Natural killer cell treated with Interleukin-12 subunit alpha and Interleukin-12 subunit beta and Interleukin-15 and Interleukin-18, amount 100 ng/mL, for 72 hours (primary cell): ENCODE data around the gene DNAJC17. TPM values are rescaled to one million over a fixed set of nuclear protein-coding genes. Genes with fewer than 3 reads are reported as not detected.

Experiments used
- ATAC-seq, 2 donors: fragments of 150-1000 bp; cut with Tn5 transposase in 1 of 2; sonication (Bioruptor Pico), chemical (Tn5 transposase) in 1 of 2; 2 replicates each; pipeline ENCODE4 v1.10.0; 2021
- DNase-seq: peaks from one replicate; pipeline ENCODE4 v3.0.0; 2022; ENCODE audit warnings: low spot score
- H3K27ac Mint-ChIP-seq, 2 donors: 1 replicate in 1 of 2; 2 replicates in 1 of 2; pipeline ENCODE4 v1.8.0; 2022; ENCODE audit warnings: mixed read lengths in 2 of 2, mild to moderate bottlenecking in 1 of 2, moderate library complexity in 1 of 2
- H3K27me3 Mint-ChIP-seq, 2 donors: 1 replicate in 1 of 2; 2 replicates in 1 of 2; pipeline ENCODE4 v1.8.0; 2022; ENCODE audit warnings: mixed read lengths in 2 of 2
- H3K36me3 Mint-ChIP-seq: one replicate; pipeline ENCODE4 v1.8.0; 2022; ENCODE audit warnings: mixed read lengths
- H3K4me1 Mint-ChIP-seq, 2 donors: 1 replicate in 1 of 2; 2 replicates in 1 of 2; pipeline ENCODE4 v1.8.0; 2022; ENCODE audit warnings: low read depth in 2 of 2, mixed read lengths in 2 of 2, mild to moderate bottlenecking in 1 of 2
- H3K4me3 Mint-ChIP-seq: one replicate; pipeline ENCODE4 v1.8.0; 2022; ENCODE audit warnings: mixed read lengths
- H3K9me3 Mint-ChIP-seq: 2 replicates; pipeline ENCODE4 v1.8.0; 2022; ENCODE audit warnings: mixed read lengths
- total RNA-seq, 2 donors: library from RNA; stranded (reverse); gene quantifications; one replicate each; pipeline ENCODE4 v1.2.3, GENCODE V29; 2022

Gene DNAJC17, protein sequence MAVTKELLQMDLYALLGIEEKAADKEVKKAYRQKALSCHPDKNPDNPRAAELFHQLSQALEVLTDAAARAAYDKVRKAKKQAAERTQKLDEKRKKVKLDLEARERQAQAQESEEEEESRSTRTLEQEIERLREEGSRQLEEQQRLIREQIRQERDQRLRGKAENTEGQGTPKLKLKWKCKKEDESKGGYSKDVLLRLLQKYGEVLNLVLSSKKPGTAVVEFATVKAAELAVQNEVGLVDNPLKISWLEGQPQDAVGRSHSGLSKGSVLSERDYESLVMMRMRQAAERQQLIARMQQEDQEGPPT
- total RNA-seq: 10 to 100 TPM; 40.4 to 62.6 TPM

DNA sequence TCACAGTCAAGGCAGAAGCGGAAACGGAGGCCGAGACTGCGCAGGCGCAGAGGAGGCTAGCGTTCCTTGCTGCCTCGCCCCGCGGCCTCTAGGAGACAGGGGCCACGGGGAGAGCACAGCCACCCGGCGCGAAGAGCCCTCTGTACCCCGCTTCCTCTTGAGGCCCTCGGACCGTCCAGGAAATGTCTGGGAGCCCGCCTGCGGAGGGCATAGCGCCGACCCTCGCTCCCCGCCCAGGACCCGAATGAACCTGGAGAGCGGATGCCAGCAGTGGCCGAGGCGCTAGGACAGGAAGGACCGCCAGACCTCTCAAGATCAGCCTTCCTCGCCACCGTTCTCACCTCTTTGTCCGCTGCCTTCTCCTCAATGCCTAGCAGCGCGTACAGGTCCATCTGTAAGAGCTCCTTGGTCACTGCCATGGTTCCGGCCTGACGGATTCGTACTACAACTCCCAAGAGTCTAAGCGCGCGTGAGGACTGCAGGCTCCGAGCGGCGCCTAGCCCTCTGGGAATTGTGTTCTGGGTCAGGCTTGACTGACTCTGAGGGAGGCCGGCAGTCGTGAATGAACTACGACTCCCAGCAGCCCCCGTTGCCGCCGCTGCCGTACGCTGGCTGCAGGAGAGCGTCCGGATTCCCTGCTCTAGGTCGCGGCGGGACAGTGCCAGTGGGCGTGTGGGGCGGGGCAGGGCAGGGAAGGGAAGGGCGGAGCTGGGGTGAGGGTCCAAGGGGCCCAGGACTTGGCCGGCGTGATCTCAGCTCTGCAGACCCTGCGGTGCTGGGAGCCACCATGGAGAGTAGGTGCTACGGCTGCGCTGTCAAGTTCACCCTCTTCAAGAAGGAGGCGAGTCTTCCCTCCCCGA is at the start of gene DNAJC17, which contains the start of gene ZFYVE19:
DNAJC17 (minus strand) TSS at position 446 of the 860 bp plus-strand sequence; CDS start at position 419, 27 bp downstream.
ZFYVE19 (plus strand) TSS at position 62 of the 860 bp plus-strand sequence; CDS start at position 563, 501 bp downstream.
- ATAC-seq (peak; percentile 99), DNase-seq (peak; percentile 97)
- Mint-ChIP-seq H3K36me3 (no peaks in the 10 kb centered on the region), H3K4me3 (peak within 1 kb of the TSS; percentile 100), H3K9me3 (no peaks in the 10 kb centered on the region), H3K27ac (peak within 1 kb of the TSS; percentile 98 to 99), H3K27me3 (no peaks in the 10 kb centered on the region), H3K4me1 (peaks cover 18 to 25% of the 10 kb centered on the region in 2 donors)

DNA sequence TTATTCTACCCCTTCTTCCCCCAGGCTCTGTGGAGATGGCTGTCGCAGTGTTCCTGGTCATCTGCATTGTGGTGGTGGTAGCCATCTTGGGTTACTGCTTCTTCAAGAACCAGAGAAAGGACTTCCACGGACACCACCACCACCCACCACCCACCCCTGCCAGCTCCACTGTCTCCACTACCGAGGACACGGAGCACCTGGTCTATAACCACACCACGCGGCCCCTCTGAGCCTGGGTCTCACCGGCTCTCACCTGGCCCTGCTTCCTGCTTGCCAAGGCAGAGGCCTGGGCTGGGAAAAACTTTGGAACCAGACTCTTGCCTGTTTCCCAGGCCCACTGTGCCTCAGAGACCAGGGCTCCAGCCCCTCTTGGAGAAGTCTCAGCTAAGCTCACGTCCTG is 49.5 kb upstream of the DNAJC17 start:
- no peaks in the 10 kb centered on the region for H3K9me3 Mint-ChIP-seq
- H3K27ac Mint-ChIP-seq: no peak overlapping the region
- ATAC-seq (no peak), DNase-seq (no peak)
- peaks cover 0 to 13% of the 10 kb centered on the region in 2 donors for H3K27me3 Mint-ChIP-seq
- H3K4me1 Mint-ChIP-seq: peaks cover 5 to 7% of the 10 kb centered on the region in 2 donors
- no peaks in the 10 kb centered on the region for H3K36me3 Mint-ChIP-seq
- H3K4me3 Mint-ChIP-seq: no peak overlapping the region

DNA sequence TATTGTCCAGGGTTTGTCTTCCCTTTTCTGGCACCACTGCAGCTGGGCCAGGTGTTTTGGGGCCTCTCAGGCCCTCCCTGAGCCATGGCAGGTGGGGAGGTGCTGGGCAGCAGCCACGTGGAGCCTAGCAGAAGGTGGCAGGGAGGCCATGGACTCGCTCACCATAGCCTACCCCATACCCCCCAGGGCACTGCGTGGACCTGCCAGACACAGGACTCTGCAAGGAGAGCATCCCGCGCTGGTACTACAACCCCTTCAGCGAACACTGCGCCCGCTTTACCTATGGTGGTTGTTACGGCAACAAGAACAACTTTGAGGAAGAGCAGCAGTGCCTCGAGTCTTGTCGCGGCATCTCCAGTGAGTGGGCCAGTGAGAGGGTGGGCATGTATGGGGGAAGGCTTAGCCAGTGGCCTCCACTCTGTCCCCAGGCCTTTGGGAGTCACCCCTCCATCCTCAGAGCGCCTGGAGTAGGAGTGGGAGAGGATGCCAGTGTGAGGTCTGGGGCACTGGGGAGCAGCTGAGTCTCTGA is 48.5 kb upstream of the DNAJC17 start:
- peaks cover 0 to 17% of the 10 kb centered on the region in 2 donors for H3K27me3 Mint-ChIP-seq
- H3K4me1 Mint-ChIP-seq: peaks cover 5 to 7% of the 10 kb centered on the region in 2 donors
- no peaks in the 10 kb centered on the region for H3K9me3 Mint-ChIP-seq
- DNase-seq (no peak), ATAC-seq (no peak)
- H3K4me3 Mint-ChIP-seq: no peak overlapping the region
- H3K36me3 Mint-ChIP-seq: no peaks in the 10 kb centered on the region
- no peak overlapping the region for H3K27ac Mint-ChIP-seq

DNA sequence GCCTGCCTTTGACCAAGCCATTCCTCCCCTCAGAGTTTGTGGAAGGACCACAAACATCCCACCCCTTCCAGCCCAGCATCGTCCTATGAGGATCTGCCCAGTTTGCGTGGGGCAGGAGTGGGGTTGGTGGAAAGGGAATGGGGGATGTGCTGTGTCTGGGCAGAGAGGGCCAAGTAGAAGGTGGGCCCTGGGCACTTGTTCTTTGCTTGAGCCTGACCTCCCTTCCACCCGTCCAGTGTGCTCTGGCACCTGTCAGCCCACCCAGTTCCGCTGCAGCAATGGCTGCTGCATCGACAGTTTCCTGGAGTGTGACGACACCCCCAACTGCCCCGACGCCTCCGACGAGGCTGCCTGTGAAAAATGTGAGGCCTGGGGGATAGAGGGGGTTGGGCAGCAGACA is 46.9 kb upstream of the DNAJC17 start:
- H3K27me3 Mint-ChIP-seq: peaks cover 0 to 10% of the 10 kb centered on the region in 2 donors
- no peak for DNase-seq
- H3K4me3 Mint-ChIP-seq: no peak overlapping the region
- peaks cover 5 to 7% of the 10 kb centered on the region in 2 donors for H3K4me1 Mint-ChIP-seq
- no peaks in the 10 kb centered on the region for H3K36me3 Mint-ChIP-seq
- ATAC-seq: no peak
- H3K27ac Mint-ChIP-seq: no peak overlapping the region
- no peaks in the 10 kb centered on the region for H3K9me3 Mint-ChIP-seq

DNA sequence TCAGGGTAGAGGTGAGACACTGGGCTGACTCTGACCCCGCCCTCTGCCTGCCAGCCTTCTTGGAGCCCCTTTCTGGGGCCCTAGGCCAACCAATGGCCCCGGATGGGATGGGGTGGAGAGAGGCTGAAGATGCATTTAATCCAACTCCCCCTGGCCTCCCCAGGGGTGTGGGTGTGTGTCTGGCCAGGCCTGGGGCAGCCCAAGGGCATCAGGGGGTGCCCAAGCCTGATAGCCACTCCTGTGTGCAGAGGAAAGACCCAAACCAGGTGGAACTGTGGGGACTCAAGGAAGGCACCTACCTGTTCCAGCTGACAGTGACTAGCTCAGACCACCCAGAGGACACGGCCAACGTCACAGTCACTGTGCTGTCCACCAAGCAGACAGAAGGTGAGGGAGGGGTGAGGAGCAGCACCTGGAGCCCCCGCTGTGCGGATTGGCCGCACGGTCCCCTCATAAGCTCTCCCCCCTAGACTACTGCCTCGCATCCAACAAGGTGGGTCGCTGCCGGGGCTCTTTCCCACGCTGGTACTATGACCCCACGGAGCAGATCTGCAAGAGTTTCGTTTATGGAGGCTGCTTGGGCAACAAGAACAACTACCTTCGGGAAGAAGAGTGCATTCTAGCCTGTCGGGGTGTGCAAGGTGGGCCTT is 46.1 kb upstream of the DNAJC17 start:
- ATAC-seq: peak in 1 of 2 donors; percentile 8

DNA sequence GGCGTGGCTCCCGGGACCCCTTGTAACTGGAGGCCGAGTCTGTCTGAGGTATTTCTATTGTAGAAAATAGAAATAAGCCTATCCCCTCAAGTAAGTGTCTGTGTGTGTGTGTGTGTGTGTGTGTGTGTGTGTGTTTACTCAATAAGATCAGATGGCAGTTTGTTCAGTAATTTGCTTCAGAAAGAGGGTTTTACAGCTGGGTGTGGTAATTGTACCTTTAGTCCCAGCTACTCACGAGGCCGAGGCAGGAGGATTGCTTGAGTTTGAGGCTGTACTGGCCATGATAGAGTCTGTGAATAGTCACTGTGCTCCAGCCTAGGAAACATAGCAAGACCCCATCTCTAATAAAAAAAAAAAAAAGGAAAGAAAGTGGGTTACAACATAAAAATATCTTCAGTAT is 45.3 kb upstream of the DNAJC17 start:
- H3K36me3 Mint-ChIP-seq: no peaks in the 10 kb centered on the region
- H3K4me1 Mint-ChIP-seq: no peaks in the 10 kb centered on the region
- DNase-seq (no peak), ATAC-seq (no peak)
- no peaks in the 10 kb centered on the region for H3K9me3 Mint-ChIP-seq
- no peak overlapping the region for H3K4me3 Mint-ChIP-seq
- H3K27me3 Mint-ChIP-seq: peaks cover 0 to 9% of the 10 kb centered on the region in 2 donors
- no peak overlapping the region for H3K27ac Mint-ChIP-seq

More for the DNA sequence above, 46.1 kb upstream of the DNAJC17 start:
- H3K4me3 Mint-ChIP-seq: no peak overlapping the region
- no peak overlapping the region for H3K27ac Mint-ChIP-seq
- no peaks in the 10 kb centered on the region for H3K9me3 Mint-ChIP-seq
- H3K27me3 Mint-ChIP-seq: peaks cover 0 to 6% of the 10 kb centered on the region in 2 donors
- no peak for DNase-seq
- peaks cover 0 to 3% of the 10 kb centered on the region in 2 donors for H3K4me1 Mint-ChIP-seq
- H3K36me3 Mint-ChIP-seq: no peaks in the 10 kb centered on the region

DNA sequence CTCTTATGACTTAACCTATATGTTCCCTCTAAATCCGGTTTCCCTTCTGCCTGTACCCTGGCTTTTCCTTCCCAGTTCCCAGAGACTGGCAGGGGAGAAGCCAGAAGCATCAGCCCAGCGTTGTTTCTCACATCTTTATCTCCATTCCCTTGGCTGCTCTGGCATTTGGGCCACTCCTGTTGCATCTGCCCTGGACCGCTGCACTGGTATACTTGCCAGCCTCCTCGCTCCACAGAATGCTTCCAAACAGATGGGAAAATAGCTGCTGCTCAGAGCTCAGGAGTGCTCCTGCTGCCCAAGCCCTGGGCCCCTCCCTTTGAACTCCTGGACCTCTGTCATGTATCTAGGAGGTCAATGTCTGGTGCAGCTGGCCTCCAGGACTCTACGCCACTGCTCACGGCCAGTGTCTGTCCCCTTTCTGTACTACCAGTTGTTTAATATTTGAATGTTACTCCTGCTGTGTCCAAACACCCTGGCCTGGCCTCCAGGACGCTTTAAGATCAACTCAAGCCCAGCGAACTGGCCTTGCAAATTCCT is 43.4 kb upstream of the DNAJC17 start:
- Mint-ChIP-seq H3K27ac (no peak overlapping the region), H3K4me1 (no peaks in the 10 kb centered on the region), H3K27me3 (peaks cover 0 to 12% of the 10 kb centered on the region in 2 donors), H3K36me3 (no peaks in the 10 kb centered on the region), H3K4me3 (no peak overlapping the region), H3K9me3 (no peaks in the 10 kb centered on the region)
- DNase-seq (no peak), ATAC-seq (no peak)

DNA sequence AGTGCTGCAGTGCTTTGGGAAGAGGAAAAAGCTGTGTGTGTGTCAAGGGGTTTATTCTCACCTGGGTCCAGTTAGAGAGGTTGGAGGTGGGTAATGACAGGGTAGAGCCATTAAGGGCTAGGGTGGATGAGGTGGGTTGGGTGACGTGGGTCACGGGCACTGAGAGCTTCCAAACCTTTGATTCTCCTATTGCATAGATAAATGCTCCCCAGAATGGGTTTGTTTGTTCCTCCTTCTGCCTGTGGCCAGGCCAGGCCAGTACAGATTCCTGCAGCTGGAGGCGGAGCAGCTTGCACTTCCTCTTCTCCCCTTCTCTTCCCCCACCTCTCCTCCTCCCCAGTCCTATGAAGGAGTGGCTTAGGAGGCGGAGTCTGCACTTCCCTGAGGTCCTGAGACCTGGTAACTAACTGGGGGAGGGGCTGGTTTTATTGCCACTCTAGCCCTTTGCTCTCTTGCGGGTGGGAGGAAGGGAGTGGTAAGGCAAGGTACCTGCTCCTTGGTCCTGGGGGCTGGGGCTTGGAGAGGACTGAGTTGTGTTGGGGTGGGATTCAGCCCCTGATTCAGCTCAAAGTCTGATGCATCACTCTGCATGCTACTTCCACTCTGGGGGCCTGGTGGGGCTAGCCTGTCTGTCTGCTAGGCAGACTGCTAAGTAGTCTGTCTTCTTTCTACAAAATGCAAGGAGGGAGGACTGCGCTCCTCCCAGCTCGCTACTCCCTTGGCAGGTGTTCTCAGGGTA is 40.1 kb upstream of the DNAJC17 start:
- Mint-ChIP-seq H3K36me3 (no peaks in the 10 kb centered on the region), H3K4me1 (peaks cover 5 to 6% of the 10 kb centered on the region in 2 donors), H3K9me3 (no peaks in the 10 kb centered on the region), H3K27ac (no peak overlapping the region), H3K4me3 (no peak overlapping the region), H3K27me3 (peaks cover 7 to 22% of the 10 kb centered on the region in 2 donors)
- ATAC-seq (no peak), DNase-seq (peak; percentile 12)

DNA sequence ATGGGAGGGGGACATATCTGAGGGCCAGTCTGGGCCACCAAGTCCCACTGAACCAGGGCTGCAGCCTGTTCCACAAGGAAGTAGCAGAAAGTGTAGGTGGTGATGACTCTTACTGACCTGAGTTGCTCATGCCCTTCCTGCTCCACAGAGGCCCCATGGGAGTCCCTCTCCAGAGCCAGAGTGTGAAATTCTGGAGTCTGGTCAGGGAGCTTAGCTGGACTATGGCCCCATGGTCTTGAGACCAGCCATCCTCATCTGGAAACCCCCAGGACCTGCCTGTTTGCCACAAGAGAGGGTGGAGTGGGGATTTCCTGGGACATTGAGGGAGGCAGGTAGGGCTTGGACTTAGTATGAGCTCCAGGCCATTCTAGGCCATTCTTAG is 39.6 kb upstream of the DNAJC17 start:
- peaks cover 7 to 25% of the 10 kb centered on the region in 2 donors for H3K27me3 Mint-ChIP-seq
- H3K4me3 Mint-ChIP-seq: no peak overlapping the region
- DNase-seq (peak; percentile 37), ATAC-seq (no peak)
- no peaks in the 10 kb centered on the region for H3K9me3 Mint-ChIP-seq
- H3K36me3 Mint-ChIP-seq: no peaks in the 10 kb centered on the region
- no peak overlapping the region for H3K27ac Mint-ChIP-seq
- peaks cover 5 to 6% of the 10 kb centered on the region in 2 donors for H3K4me1 Mint-ChIP-seq

DNA sequence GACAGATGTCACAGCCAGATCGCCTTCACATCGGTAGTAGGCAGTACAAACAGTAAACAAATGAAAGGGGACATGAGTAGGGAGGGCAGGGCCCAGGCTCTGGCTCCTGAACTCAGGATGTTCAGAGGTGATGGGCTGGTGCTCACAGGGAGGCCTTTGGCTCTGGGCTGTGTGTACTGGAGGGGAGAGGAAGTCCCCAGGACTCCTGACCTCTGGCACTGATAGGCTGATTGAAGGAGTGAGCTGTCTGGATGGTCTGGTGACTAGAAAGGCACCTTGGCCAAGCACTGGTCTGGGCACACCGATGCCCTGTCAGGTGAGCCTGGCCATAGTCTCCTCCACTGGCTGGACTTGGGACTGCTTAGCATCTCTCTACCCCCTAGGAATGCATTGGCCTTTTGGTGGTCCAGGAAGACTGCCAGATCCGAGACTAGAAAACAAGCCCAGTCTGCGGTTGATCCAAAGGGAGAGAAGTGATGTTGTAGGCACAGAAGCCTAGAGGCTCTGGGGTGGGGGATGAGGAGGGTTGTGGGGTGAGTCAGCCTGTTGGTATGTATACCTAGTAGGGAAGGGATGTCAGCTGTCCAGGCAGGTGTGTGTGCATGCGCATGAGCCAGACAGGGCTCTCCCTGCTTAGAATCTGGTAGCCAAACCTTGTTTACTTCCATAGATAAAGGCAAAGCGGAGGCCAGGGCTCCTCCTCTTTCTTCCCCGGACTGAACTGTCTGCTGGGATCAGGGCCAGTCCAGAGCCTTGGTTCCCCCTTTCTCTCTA is 38.4 kb upstream of the DNAJC17 start:
- H3K4me3 Mint-ChIP-seq: no peak overlapping the region
- H3K36me3 Mint-ChIP-seq: no peaks in the 10 kb centered on the region
- peaks cover 5 to 6% of the 10 kb centered on the region in 2 donors for H3K4me1 Mint-ChIP-seq
- no peak overlapping the region for H3K27ac Mint-ChIP-seq
- H3K27me3 Mint-ChIP-seq: peaks cover 7 to 25% of the 10 kb centered on the region in 2 donors
- H3K9me3 Mint-ChIP-seq: no peaks in the 10 kb centered on the region
- peak; percentile 45 for DNase-seq
- no peak for ATAC-seq

DNA sequence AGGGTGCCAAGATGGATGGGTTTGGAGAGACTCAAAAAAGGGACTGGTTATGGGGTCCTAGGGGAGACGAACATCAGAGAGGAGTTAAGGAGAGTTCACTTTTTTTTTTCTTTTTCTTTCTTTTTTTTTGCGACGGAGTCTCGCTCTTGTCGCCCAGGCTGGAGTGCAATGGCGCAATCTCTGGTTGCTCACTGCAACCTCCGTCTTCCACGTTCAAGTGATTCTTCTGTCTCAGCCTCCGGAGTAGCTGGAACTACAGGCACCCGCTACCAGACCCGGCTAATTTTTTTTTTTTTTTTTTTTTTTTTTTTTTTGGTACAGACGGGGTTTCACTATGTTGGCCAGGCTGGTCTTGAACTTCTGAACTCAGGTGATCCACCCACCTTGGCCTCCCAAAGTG is 37.8 kb upstream of the DNAJC17 start:
- DNase-seq: peak; percentile 5
- H3K9me3 Mint-ChIP-seq: no peaks in the 10 kb centered on the region
- H3K27me3 Mint-ChIP-seq: peaks cover 7 to 23% of the 10 kb centered on the region in 2 donors
- H3K27ac Mint-ChIP-seq: no peak overlapping the region
- H3K36me3 Mint-ChIP-seq: no peaks in the 10 kb centered on the region
- peak overlapping the region; percentile 80 for H3K4me3 Mint-ChIP-seq
- H3K4me1 Mint-ChIP-seq: peaks cover 5 to 6% of the 10 kb centered on the region in 2 donors
- no peak for ATAC-seq

DNA sequence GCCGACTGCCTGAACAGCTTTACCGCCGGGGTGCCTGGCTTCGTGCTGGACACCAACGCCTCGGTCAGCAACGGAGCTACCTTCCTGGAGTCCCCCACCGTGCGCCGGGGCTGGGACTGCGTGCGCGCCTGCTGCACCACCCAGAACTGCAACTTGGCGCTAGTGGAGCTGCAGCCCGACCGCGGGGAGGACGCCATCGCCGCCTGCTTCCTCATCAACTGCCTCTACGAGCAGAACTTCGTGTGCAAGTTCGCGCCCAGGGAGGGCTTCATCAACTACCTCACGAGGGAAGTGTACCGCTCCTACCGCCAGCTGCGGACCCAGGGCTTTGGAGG is 37.4 kb upstream of the DNAJC17 start:
- no peak overlapping the region for H3K27ac Mint-ChIP-seq

More for the DNA sequence above, 37.4 kb upstream of the DNAJC17 start:
- peak; percentile 42 to 43 for ATAC-seq
- Mint-ChIP-seq H3K4me1 (peaks cover 5 to 6% of the 10 kb centered on the region in 2 donors), H3K9me3 (no peaks in the 10 kb centered on the region), H3K4me3 (peak overlapping the region; percentile 80), H3K27me3 (peaks cover 7 to 23% of the 10 kb centered on the region in 2 donors), H3K36me3 (no peaks in the 10 kb centered on the region)
- no peak for DNase-seq
